ENCODE measurements around the gene MTA1. TPM values are rescaled to one million over a fixed set of nuclear protein-coding genes. Genes with fewer than 3 reads are reported as not detected.

Gene MTA1
- total and polyA plus RNA-seq, 10 of the 15 experiments (the other 5 are each of a cell fraction or from before 2014, with no cell fraction given), result 0.14 to 162 (median 30.6) TPM

DNA sequence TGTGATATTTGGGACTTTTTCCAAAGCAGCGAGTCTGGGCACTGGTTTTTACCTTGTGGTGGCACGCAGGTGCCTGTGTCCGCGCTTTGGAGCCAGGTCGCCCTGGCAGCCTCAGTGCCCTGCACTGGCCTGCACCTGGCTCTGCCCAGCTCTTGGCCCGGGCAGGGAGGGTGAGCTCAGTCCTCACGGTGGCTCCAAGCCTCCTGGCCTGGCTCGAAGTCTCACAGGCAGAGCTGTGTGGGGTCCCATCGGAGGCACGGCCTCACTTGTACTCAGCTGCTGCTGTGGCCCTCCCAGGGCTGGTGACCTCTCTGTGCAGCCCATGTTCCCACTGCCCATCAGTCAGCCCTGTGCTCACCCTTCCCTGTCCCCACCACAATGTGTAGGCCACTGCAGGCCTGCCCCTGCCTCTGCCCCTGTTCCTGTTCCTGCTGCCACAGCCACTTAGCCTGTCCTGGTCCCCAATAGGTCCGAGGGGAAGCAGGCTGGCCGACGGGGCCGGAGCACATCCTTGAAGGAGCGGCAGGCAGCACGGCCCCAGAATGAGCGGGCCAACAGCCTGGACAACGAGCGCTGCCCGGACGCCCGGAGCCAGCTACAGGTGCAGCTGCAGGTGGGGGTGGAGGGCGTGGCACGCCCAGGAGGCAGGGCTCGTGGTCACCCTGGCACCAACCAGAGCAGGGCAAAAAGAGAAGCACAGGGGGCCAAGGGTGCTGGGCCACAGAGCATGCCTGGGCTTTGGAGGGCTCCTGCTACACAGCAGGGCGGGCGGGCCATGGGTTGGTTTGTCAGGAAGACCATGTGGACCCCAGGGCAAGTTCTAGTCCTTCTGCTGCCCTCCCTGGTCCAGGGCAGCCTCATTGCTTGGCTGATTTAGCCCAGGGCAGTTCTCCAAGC is 37.9 kb upstream of the MTA1 start (continued):
- TF ChIP-seq, protein P1, sequence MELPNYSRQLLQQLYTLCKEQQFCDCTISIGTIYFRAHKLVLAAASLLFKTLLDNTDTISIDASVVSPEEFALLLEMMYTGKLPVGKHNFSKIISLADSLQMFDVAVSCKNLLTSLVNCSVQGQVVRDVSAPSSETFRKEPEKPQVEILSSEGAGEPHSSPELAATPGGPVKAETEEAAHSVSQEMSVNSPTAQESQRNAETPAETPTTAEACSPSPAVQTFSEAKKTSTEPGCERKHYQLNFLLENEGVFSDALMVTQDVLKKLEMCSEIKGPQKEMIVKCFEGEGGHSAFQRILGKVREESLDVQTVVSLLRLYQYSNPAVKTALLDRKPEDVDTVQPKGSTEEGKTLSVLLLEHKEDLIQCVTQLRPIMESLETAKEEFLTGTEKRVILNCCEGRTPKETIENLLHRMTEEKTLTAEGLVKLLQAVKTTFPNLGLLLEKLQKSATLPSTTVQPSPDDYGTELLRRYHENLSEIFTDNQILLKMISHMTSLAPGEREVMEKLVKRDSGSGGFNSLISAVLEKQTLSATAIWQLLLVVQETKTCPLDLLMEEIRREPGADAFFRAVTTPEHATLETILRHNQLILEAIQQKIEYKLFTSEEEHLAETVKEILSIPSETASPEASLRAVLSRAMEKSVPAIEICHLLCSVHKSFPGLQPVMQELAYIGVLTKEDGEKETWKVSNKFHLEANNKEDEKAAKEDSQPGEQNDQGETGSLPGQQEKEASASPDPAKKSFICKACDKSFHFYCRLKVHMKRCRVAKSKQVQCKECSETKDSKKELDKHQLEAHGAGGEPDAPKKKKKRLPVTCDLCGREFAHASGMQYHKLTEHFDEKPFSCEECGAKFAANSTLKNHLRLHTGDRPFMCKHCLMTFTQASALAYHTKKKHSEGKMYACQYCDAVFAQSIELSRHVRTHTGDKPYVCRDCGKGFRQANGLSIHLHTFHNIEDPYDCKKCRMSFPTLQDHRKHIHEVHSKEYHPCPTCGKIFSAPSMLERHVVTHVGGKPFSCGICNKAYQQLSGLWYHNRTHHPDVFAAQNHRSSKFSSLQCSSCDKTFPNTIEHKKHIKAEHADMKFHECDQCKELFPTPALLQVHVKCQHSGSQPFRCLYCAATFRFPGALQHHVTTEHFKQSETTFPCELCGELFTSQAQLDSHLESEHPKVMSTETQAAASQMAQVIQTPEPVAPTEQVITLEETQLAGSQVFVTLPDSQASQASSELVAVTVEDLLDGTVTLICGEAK (IDR thresholded peaks at IDR 0.05; ENCODE audit: borderline replicate concordance), result no peak
- TF ChIP-seq ESRRA (IDR thresholded peaks at IDR 0.05; ENCODE audit: low read length) (no peak), NR2F1 (conservative IDR thresholded peaks at IDR 0.05) (no peak)
- TF ChIP-seq, protein P2, sequence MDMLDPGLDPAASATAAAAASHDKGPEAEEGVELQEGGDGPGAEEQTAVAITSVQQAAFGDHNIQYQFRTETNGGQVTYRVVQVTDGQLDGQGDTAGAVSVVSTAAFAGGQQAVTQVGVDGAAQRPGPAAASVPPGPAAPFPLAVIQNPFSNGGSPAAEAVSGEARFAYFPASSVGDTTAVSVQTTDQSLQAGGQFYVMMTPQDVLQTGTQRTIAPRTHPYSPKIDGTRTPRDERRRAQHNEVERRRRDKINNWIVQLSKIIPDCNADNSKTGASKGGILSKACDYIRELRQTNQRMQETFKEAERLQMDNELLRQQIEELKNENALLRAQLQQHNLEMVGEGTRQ (IDR thresholded peaks at IDR 0.05; ENCODE audit: borderline replicate concordance, low read depth, low read length), result no peak

DNA sequence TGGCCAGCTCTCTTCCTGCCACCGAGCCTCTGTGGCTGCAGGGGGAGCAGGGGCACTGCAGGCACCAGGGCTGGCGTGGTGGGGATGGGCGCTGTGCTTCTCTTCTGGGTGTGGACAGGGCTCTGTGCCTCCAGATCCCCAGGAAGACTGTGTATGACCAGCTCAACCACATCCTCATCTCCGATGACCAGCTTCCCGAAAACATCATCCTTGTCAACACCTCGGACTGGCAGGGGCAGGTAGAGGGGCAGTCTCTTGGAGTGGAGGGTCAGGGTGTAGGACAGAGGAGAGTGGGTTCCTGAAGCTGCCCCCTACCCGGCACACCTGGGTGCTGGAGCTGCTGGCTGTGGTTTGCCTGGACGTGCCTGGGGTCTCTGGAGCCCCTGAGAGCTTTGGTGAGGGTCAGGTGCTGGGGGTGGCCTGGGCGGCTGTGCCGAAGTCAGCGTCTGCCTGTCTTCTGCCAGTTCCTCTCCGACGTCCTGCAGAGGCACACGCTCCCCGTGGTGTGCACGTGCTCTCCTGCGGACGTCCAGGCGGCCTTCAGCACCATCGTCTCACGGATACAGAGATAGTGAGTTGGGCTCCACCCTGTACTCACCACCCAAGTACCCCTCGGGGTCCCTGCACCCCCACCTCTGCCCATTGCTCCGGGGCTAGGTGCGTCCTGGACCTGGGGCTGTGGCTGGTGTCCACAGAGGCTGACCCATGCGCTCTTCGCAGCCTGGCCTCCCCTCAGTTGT is 37.1 kb upstream of the MTA1 start:
- H3K36me3 ChIP-seq (ENCODE audit: control insufficient read depth in 2 of 2, insufficient read depth in 2 of 2, low read length in 1 of 2), result no peaks in the 10 kb centered on the region; a peak in 1 of 4 replicates
- H4K20me1 ChIP-seq (ENCODE audit: control insufficient read depth, insufficient read depth), result no peaks in the 10 kb centered on the region
- ChIA-PET RAD21 (ENCODE audit: unreplicated experiment) (no interaction called here), SMC1A (ENCODE audit: uncharacterized antibody, unreplicated experiment) (no interaction called here), CTCF (no interaction called here), POLR2A (no interaction called here)
- TF ChIP-seq CBX5 (IDR thresholded peaks at IDR 0.05; ENCODE audit: low read depth), result no peak
- no peak for TF ChIP-seq ZBED1 (IDR thresholded peaks at IDR 0.05; ENCODE audit: borderline replicate concordance)
- TF ChIP-seq, protein P3, sequence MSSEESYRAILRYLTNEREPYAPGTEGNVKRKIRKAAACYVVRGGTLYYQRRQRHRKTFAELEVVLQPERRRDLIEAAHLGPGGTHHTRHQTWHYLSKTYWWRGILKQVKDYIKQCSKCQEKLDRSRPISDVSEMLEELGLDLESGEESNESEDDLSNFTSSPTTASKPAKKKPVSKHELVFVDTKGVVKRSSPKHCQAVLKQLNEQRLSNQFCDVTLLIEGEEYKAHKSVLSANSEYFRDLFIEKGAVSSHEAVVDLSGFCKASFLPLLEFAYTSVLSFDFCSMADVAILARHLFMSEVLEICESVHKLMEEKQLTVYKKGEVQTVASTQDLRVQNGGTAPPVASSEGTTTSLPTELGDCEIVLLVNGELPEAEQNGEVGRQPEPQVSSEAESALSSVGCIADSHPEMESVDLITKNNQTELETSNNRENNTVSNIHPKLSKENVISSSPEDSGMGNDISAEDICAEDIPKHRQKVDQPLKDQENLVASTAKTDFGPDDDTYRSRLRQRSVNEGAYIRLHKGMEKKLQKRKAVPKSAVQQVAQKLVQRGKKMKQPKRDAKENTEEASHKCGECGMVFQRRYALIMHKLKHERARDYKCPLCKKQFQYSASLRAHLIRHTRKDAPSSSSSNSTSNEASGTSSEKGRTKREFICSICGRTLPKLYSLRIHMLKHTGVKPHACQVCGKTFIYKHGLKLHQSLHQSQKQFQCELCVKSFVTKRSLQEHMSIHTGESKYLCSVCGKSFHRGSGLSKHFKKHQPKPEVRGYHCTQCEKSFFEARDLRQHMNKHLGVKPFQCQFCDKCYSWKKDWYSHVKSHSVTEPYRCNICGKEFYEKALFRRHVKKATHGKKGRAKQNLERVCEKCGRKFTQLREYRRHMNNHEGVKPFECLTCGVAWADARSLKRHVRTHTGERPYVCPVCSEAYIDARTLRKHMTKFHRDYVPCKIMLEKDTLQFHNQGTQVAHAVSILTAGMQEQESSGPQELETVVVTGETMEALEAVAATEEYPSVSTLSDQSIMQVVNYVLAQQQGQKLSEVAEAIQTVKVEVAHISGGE (CRISPR knock-in tag; IDR thresholded peaks at IDR 0.05), result no peak
- no peak for TF ChIP-seq RCOR1 (conservative IDR thresholded peaks at IDR 0.05; ENCODE audit: low read depth, low read length)
- H2AFZ ChIP-seq (ENCODE audit: control insufficient read depth, low read depth, low read length), result no peak overlapping the region
- H3K9me3 ChIP-seq (replicated peaks; ENCODE audit: control insufficient read depth, insufficient read depth, low read length), result no peaks in the 10 kb centered on the region
- ATAC-seq (no peak), DNase-seq (ENCODE audit: low read depth, low spot score) (no peak), FAIRE-seq (no peak)
- H3K27me3 ChIP-seq (replicated peaks in 1 of 2; ENCODE audit: control insufficient read depth in 2 of 2, insufficient read depth in 2 of 2, low read length in 1 of 2), result no peaks in the 10 kb centered on the region
- H3K4me3 ChIP-seq, result no peak overlapping the region
- intact Hi-C loops (cut with micrococcal nuclease; ENCODE audit: unreplicated experiment) (no loop called here), in situ Hi-C loops (cut with MboI) (no loop called here)
- 84% methylated on average over 26 of the region's 26 CpGs for WGBS (ENCODE audit: insufficient coverage, insufficient replicate concordance, low lambda C conversion rate, missing lambda C conversion rate)
- H3K27ac ChIP-seq (ENCODE audit: control insufficient read depth, insufficient read depth), result no peak overlapping the region
- H3K4me1 ChIP-seq (ENCODE audit: control insufficient read depth, insufficient read depth, low read length), result no peaks in the 10 kb centered on the region
- H3K79me2 ChIP-seq (ENCODE audit: control insufficient read depth, insufficient read depth, low read length), result no peaks in the 10 kb centered on the region
- no TSS peak for BruUV-seq (replicated peaks)
- H3K9ac ChIP-seq (ENCODE audit: control insufficient read depth, insufficient read depth, low read length), result no peak overlapping the region
- no peak overlapping the region for H3K4me2 ChIP-seq (ENCODE audit: control insufficient read depth, insufficient read depth)
